Measurements from ENCODE around the gene SND1.

SND1 gene

GRCh38 chr7:128110641-128111364 lies 458.8 kb downstream of the SND1 start:
- FAIRE-seq: no peak
- no peak for DNase-seq (ENCODE audit: insufficient read length)

GRCh38 chr7:128112018-128112780 lies 460.2 kb downstream of the SND1 start:
- TF ChIP-seq POLR2A (IDR thresholded peaks at IDR 0.05; ENCODE audit: low read depth, low read length) (no peak), TAF1 (IDR thresholded peaks at IDR 0.05; ENCODE audit: borderline replicate concordance, low read depth, low read length) (no peak), POLR2AphosphoS5 (IDR thresholded peaks at IDR 0.05; ENCODE audit: low read depth, low read length) (no peak)
- DNase-seq (ENCODE audit: insufficient read length): no peak
- FAIRE-seq: no peak

More at GRCh38 chr7:128110641-128111364, 458.8 kb downstream of the SND1 start:
- no peak for TF ChIP-seq POLR2AphosphoS5 (IDR thresholded peaks at IDR 0.05; ENCODE audit: low read depth, low read length)
- no peak for TF ChIP-seq TAF1 (IDR thresholded peaks at IDR 0.05; ENCODE audit: borderline replicate concordance, low read depth, low read length)
- no peak for TF ChIP-seq POLR2A (IDR thresholded peaks at IDR 0.05; ENCODE audit: low read depth, low read length)

- no peak for DNase-seq (ENCODE audit: insufficient read length)
- TF ChIP-seq TAF1 (IDR thresholded peaks at IDR 0.05; ENCODE audit: borderline replicate concordance, low read depth, low read length) (no peak), POLR2AphosphoS5 (IDR thresholded peaks at IDR 0.05; ENCODE audit: low read depth, low read length) (no peak)
- no peak for FAIRE-seq
Observed at GRCh38 chr7:128112781-128113221, 460.8 kb downstream of the SND1 start.

- DNase-seq (ENCODE audit: insufficient read length): no peak
- TF ChIP-seq POLR2AphosphoS5 (IDR thresholded peaks at IDR 0.05; ENCODE audit: low read depth, low read length): no peak
- TF ChIP-seq TAF1 (IDR thresholded peaks at IDR 0.05; ENCODE audit: borderline replicate concordance, low read depth, low read length): no peak
- TF ChIP-seq POLR2A (IDR thresholded peaks at IDR 0.05; ENCODE audit: low read depth, low read length): no peak
- FAIRE-seq: no peak
Observed at GRCh38 chr7:128113839-128114238, 461.8 kb downstream of the SND1 start.

GRCh38 chr7:128114806-128115205 lies 462.8 kb downstream of the SND1 start:
- no peak for TF ChIP-seq POLR2A (IDR thresholded peaks at IDR 0.05; ENCODE audit: low read depth, low read length)
- no peak for TF ChIP-seq POLR2AphosphoS5 (IDR thresholded peaks at IDR 0.05; ENCODE audit: low read depth, low read length)
- no peak for TF ChIP-seq TAF1 (IDR thresholded peaks at IDR 0.05; ENCODE audit: borderline replicate concordance, low read depth, low read length)
- no peak for FAIRE-seq

GRCh38 chr7:128115336-128115820 lies 463.4 kb downstream of the SND1 start:
- no peak for DNase-seq (ENCODE audit: insufficient read length)
- no peak for FAIRE-seq
- no peak for TF ChIP-seq TAF1 (IDR thresholded peaks at IDR 0.05; ENCODE audit: borderline replicate concordance, low read depth, low read length)
- TF ChIP-seq POLR2A (IDR thresholded peaks at IDR 0.05; ENCODE audit: low read depth, low read length): no peak
- no peak for TF ChIP-seq POLR2AphosphoS5 (IDR thresholded peaks at IDR 0.05; ENCODE audit: low read depth, low read length)

More at GRCh38 chr7:128114806-128115205, 462.8 kb downstream of the SND1 start:
- no peak for DNase-seq (ENCODE audit: insufficient read length)

GRCh38 chr7:128115821-128116723 lies 464.1 kb downstream of the SND1 start:
- TF ChIP-seq TAF1 (IDR thresholded peaks at IDR 0.05; ENCODE audit: borderline replicate concordance, low read depth, low read length): no peak
- TF ChIP-seq POLR2AphosphoS5 (IDR thresholded peaks at IDR 0.05; ENCODE audit: low read depth, low read length): no peak
- TF ChIP-seq POLR2A (IDR thresholded peaks at IDR 0.05; ENCODE audit: low read depth, low read length): no peak
- DNase-seq (ENCODE audit: insufficient read length) (no peak), FAIRE-seq (no peak)

- no peak for TF ChIP-seq POLR2AphosphoS5 (IDR thresholded peaks at IDR 0.05; ENCODE audit: low read depth, low read length)
- TF ChIP-seq TAF1 (IDR thresholded peaks at IDR 0.05; ENCODE audit: borderline replicate concordance, low read depth, low read length): no peak
- TF ChIP-seq POLR2A (IDR thresholded peaks at IDR 0.05; ENCODE audit: low read depth, low read length): no peak
- no peak for FAIRE-seq
- no peak for DNase-seq (ENCODE audit: insufficient read length)
Observed at GRCh38 chr7:128116740-128117139, 464.7 kb downstream of the SND1 start.

- TF ChIP-seq POLR2AphosphoS5 (IDR thresholded peaks at IDR 0.05; ENCODE audit: low read depth, low read length) (no peak), POLR2A (IDR thresholded peaks at IDR 0.05; ENCODE audit: low read depth, low read length) (no peak), TAF1 (IDR thresholded peaks at IDR 0.05; ENCODE audit: borderline replicate concordance, low read depth, low read length) (no peak)
- FAIRE-seq: no peak
- no peak for DNase-seq (ENCODE audit: insufficient read length)
Observed at GRCh38 chr7:128117691-128118090, 465.7 kb downstream of the SND1 start.

- no peak for DNase-seq (ENCODE audit: insufficient read length)
- TF ChIP-seq POLR2AphosphoS5 (IDR thresholded peaks at IDR 0.05; ENCODE audit: low read depth, low read length): no peak
- TF ChIP-seq TAF1 (IDR thresholded peaks at IDR 0.05; ENCODE audit: borderline replicate concordance, low read depth, low read length): no peak
- no peak for TF ChIP-seq POLR2A (IDR thresholded peaks at IDR 0.05; ENCODE audit: low read depth, low read length)
- FAIRE-seq: no peak
Observed at GRCh38 chr7:128119036-128119435, 467.0 kb downstream of the SND1 start.

GRCh38 chr7:128120116-128120515 lies 468.1 kb downstream of the SND1 start:
- TF ChIP-seq POLR2A (IDR thresholded peaks at IDR 0.05; ENCODE audit: low read depth, low read length) (no peak), POLR2AphosphoS5 (IDR thresholded peaks at IDR 0.05; ENCODE audit: low read depth, low read length) (no peak), TAF1 (IDR thresholded peaks at IDR 0.05; ENCODE audit: borderline replicate concordance, low read depth, low read length) (no peak)
- DNase-seq (ENCODE audit: insufficient read length): no peak
- no peak for FAIRE-seq

Measured in GM12892 (cell line).